Measurements from ENCODE around the gene SLAIN1.

DNA sequence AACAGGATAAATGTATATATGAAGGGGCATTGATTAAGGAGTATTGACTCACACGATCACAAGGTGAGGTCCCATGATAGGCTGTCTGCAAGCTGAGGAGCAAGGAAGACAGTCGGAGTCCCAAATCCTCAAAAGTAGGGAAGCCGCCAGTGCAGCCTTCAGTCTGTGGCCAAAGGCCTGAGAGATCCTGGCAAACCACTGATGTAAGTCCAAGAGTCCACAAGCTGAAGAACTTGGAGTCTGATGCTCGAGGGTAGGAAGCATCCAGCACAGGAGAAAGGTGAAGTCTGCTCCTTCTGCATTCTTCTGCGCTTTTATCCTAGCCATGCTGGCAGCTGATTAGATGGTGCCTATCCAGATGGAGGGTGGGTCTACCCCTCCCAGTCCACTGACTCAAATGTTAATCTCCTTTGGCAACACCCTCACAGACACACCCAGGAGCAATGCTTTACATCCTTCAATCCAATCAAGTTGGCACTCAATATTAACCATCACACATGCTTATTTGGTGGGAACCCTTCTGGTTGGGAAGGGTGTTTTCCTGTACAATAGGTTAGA, 55.1 kb downstream of the SLAIN1 start:
- TF ChIP-seq, protein P1, sequence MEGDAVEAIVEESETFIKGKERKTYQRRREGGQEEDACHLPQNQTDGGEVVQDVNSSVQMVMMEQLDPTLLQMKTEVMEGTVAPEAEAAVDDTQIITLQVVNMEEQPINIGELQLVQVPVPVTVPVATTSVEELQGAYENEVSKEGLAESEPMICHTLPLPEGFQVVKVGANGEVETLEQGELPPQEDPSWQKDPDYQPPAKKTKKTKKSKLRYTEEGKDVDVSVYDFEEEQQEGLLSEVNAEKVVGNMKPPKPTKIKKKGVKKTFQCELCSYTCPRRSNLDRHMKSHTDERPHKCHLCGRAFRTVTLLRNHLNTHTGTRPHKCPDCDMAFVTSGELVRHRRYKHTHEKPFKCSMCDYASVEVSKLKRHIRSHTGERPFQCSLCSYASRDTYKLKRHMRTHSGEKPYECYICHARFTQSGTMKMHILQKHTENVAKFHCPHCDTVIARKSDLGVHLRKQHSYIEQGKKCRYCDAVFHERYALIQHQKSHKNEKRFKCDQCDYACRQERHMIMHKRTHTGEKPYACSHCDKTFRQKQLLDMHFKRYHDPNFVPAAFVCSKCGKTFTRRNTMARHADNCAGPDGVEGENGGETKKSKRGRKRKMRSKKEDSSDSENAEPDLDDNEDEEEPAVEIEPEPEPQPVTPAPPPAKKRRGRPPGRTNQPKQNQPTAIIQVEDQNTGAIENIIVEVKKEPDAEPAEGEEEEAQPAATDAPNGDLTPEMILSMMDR (IDR thresholded peaks at IDR 0.05), result no peak
- no peak for TF ChIP-seq ZFX (IDR thresholded peaks at IDR 0.05; ENCODE audit: borderline replicate concordance)

All from 22Rv1 (cell line).